ENCODE data around the gene ELMO1. TPM values are rescaled to one million over a fixed set of nuclear protein-coding genes. Genes with fewer than 3 reads are reported as not detected.

ELMO1 gene
- total and polyA plus RNA-seq, 10 of the 15 experiments (the other 5 are each of a cell fraction or from before 2014, with no cell fraction given) = 22.6 to 85.9 (median 56.6) TPM

GRCh38 chr7:37230221-37230620 lies 218.4 kb downstream of the ELMO1 start:
- no peaks in the 10 kb centered on the region for H3K9me3 ChIP-seq (replicated peaks; ENCODE audit: control insufficient read depth, insufficient read depth, low read length)
- intact Hi-C loops (cut with micrococcal nuclease; ENCODE audit: unreplicated experiment) = loop anchor here (10.0 kb wide), 1 partner anchor 265 kb away; no protein-coding TSS in a partner anchor
- H2AFZ ChIP-seq (ENCODE audit: control insufficient read depth, low read depth, low read length) = no peak overlapping the region
- H3K27ac ChIP-seq (ENCODE audit: control insufficient read depth, insufficient read depth) = no peak overlapping the region
- no peaks in the 10 kb centered on the region for H3K4me1 ChIP-seq (ENCODE audit: control insufficient read depth, insufficient read depth, low read length)
- no peak for TF ChIP-seq ETV6 (conservative IDR thresholded peaks at IDR 0.05 in 1 of 2, IDR thresholded peaks at IDR 0.05 in 1 of 2; ENCODE audit: borderline replicate concordance in 1 of 2, low read depth in 1 of 2)
- TF ChIP-seq ZNF207 (IDR thresholded peaks at IDR 0.05; ENCODE audit: borderline replicate concordance) = no peak
- TF ChIP-seq USF1 (IDR thresholded peaks at IDR 0.05; ENCODE audit: borderline replicate concordance, extremely low read length, insufficient read depth, low read depth, low read length) = peak; percentile 32
- no peak for TF ChIP-seq MTA3 (IDR thresholded peaks at IDR 0.05; ENCODE audit: borderline replicate concordance, low read length)
- H3K36me3 ChIP-seq (ENCODE audit: control insufficient read depth in 2 of 2, insufficient read depth in 2 of 2, low read length in 1 of 2) = peaks cover 0 to 4% of the 10 kb centered on the region in 2 experiments; a peak in 3 of 4 replicates
- no peaks in the 10 kb centered on the region for H3K27me3 ChIP-seq (replicated peaks in 1 of 2; ENCODE audit: control insufficient read depth in 2 of 2, insufficient read depth in 2 of 2, low read length in 1 of 2)
- DNase-seq (ENCODE audit: low read depth, low spot score) (no peak), ATAC-seq (no peak), FAIRE-seq (no peak)
- RAD21 ChIA-PET (ENCODE audit: unreplicated experiment) = interaction anchor here (0.6 kb wide), 1 partner anchor 561 kb away, joined by 3 read pairs; no protein-coding TSS in a partner anchor
- SMC1A ChIA-PET (ENCODE audit: uncharacterized antibody, unreplicated experiment) = no interaction called here
- no peak overlapping the region for H3K9ac ChIP-seq (ENCODE audit: control insufficient read depth, insufficient read depth, low read length)
- POLR2A ChIA-PET = no interaction called here
- BruUV-seq (replicated peaks) = no TSS peak
- in situ Hi-C loops (cut with MboI) = loop anchor here (10.0 kb wide), 2 partner anchors 125 to 605 kb away; no protein-coding TSS in a partner anchor
- H4K20me1 ChIP-seq (ENCODE audit: control insufficient read depth, insufficient read depth) = no peaks in the 10 kb centered on the region
- no peak overlapping the region for H3K4me2 ChIP-seq (ENCODE audit: control insufficient read depth, insufficient read depth)
- WGBS (ENCODE audit: insufficient coverage, insufficient replicate concordance, low lambda C conversion rate, missing lambda C conversion rate) = 83% methylated on average over 4 of the region's 4 CpGs
- CTCF ChIA-PET = interaction anchor here (1.4 kb wide), 1 partner anchor 265 kb away, joined by 3 read pairs; no protein-coding TSS in a partner anchor
- no peaks in the 10 kb centered on the region for H3K79me2 ChIP-seq (ENCODE audit: control insufficient read depth, insufficient read depth, low read length)
- no peak overlapping the region for H3K4me3 ChIP-seq

- in situ Hi-C loops (cut with MboI) (no loop called here), intact Hi-C loops (cut with micrococcal nuclease; ENCODE audit: unreplicated experiment) (no loop called here)
- H3K4me2 ChIP-seq (ENCODE audit: control insufficient read depth, insufficient read depth) = no peak overlapping the region
- no peak for DNase-seq (ENCODE audit: low read depth, low spot score)
- H3K36me3 ChIP-seq (ENCODE audit: control insufficient read depth in 2 of 2, insufficient read depth in 2 of 2, low read length in 1 of 2) = peaks cover 2 to 4% of the 10 kb centered on the region in 2 experiments; a peak in 3 of 4 replicates
- H3K9ac ChIP-seq (ENCODE audit: control insufficient read depth, insufficient read depth, low read length) = no peak overlapping the region
- H4K20me1 ChIP-seq (ENCODE audit: control insufficient read depth, insufficient read depth) = no peaks in the 10 kb centered on the region; the same call in 1 of the 2 replicates
- no peaks in the 10 kb centered on the region for H3K4me1 ChIP-seq (ENCODE audit: control insufficient read depth, insufficient read depth, low read length)
- no peaks in the 10 kb centered on the region for H3K79me2 ChIP-seq (ENCODE audit: control insufficient read depth, insufficient read depth, low read length)
- no peaks in the 10 kb centered on the region for H3K9me3 ChIP-seq (replicated peaks; ENCODE audit: control insufficient read depth, insufficient read depth, low read length)
- ChIA-PET CTCF (interaction anchor here (0.5 to 1.8 kb wide), 5 partner anchors 9 to 131 kb away, joined by 3 to 6 read pairs (median 4); no protein-coding TSS in a partner anchor), POLR2A (no interaction called here), RAD21 (ENCODE audit: unreplicated experiment) (no interaction called here), SMC1A (ENCODE audit: uncharacterized antibody, unreplicated experiment) (interaction anchor here (1.1 kb wide), 1 partner anchor 17 kb away, joined by 3 read pairs; no protein-coding TSS in a partner anchor)
- no peak overlapping the region for H3K27ac ChIP-seq (ENCODE audit: control insufficient read depth, insufficient read depth)
- H3K27me3 ChIP-seq (replicated peaks in 1 of 2; ENCODE audit: control insufficient read depth in 2 of 2, insufficient read depth in 2 of 2, low read length in 1 of 2) = no peaks in the 10 kb centered on the region
- H3K4me3 ChIP-seq = no peak overlapping the region
- no peak for FAIRE-seq
- H2AFZ ChIP-seq (ENCODE audit: control insufficient read depth, low read depth, low read length) = no peak overlapping the region
- BruUV-seq (replicated peaks) = no TSS peak
- TF ChIP-seq ZNF207 (IDR thresholded peaks at IDR 0.05; ENCODE audit: borderline replicate concordance) = no peak
- no peak for TF ChIP-seq ZZZ3 (IDR thresholded peaks at IDR 0.05; ENCODE audit: control insufficient read depth, insufficient read length, low read depth)
- no peak for TF ChIP-seq KDM1A (IDR thresholded peaks at IDR 0.05; ENCODE audit: borderline replicate concordance)
- no peak for TF ChIP-seq TCF7 (IDR thresholded peaks at IDR 0.05; ENCODE audit: borderline replicate concordance)
- no peak for TF ChIP-seq YBX1 (IDR thresholded peaks at IDR 0.05)
- ATAC-seq = no peak
- WGBS (ENCODE audit: insufficient coverage, insufficient replicate concordance, low lambda C conversion rate, missing lambda C conversion rate) = 50% methylated on average over 1 of the region's 1 CpG
Observed at GRCh38 chr7:37229381-37229780, 219.3 kb downstream of the ELMO1 start.

Measured in GM12878 (cell line).